H1 (cell line): ENCODE results near the gene NRIP3. TPM values are rescaled to one million over a fixed set of nuclear protein-coding genes. Genes with fewer than 3 reads are reported as not detected.

ENCODE experiments used
- GTF2F1 ChIP-seq: IDR thresholded peaks from 2 replicates; pipeline ENCODE4 v1.6.1; 2012; ENCODE audit warnings: low read depth, low read length, improper control_type of control experiment, borderline replicate concordance
- KDM4A ChIP-seq: IDR thresholded peaks from one replicate; pipeline ENCODE4 v1.7.1; 2012; ENCODE audit warnings: low read depth, mild to moderate bottlenecking, moderate library complexity, low read length, inconsistent platforms; ENCODE audit not compliant: severe bottlenecking
- POLR2AphosphoS5 ChIP-seq: IDR thresholded peaks from 2 replicates; pipeline ENCODE4 v1.6.1; 2011; ENCODE audit warnings: low read depth, low read length
- RNF2 ChIP-seq: fragments of 200-900, 300-1000 bp; sonication (generic); IDR thresholded peaks from 2 replicates; pipeline ENCODE4 v1.7.1; 2016; ENCODE audit warnings: borderline replicate concordance, low read depth, mild to moderate bottlenecking, antibody characterized with exemption, low read length; ENCODE audit not compliant: poor library complexity, severe bottlenecking; ENCODE audit errors: missing control alignments
- SIRT6 ChIP-seq: IDR thresholded peaks from one replicate; pipeline ENCODE4 v1.7.1; 2012; ENCODE audit warnings: low read length, inconsistent platforms
- SRF ChIP-seq: IDR thresholded peaks from 2 replicates; pipeline ENCODE4 v1.6.1; 2011; ENCODE audit warnings: mild to moderate bottlenecking, low read depth, low read length, moderate library complexity
- TEAD4 ChIP-seq: IDR thresholded peaks from 2 replicates; pipeline ENCODE4 v1.6.1; 2012; ENCODE audit warnings: low read depth, low read length, inconsistent platforms, mixed read lengths
- polyA plus RNA-seq, 7 experiments: library from polyadenylated mRNA; depleted of rRNA in 3 of 7; stranded (reverse) in 5 of 7; unstranded in 2 of 7; fragments of >200 nt in 5 of 7; fragments of 200-250 nt in 2 of 7; gene quantifications; 1 replicate in 5 of 7; 2 replicates in 1 of 7; 4 replicates in 1 of 7; pipeline versions ENCODE4 v1.2.1 to v1.2.3, GENCODE V29; 2011 to 2013; ENCODE audit warnings: missing spikeins in 2 of 7, mixed read lengths in 2 of 7
- total RNA-seq: library from RNA; stranded (reverse); fragmentation: NEBNext Ultra II Directional; extraction: Animal tissue kit (Norgen Biotek cat#: 25700); gene quantifications from 2 replicates; pipeline ENCODE4 v1.2.1, GENCODE V29; 2021

The NRIP3 gene
- total and polyA plus RNA-seq, 2 of the 8 experiments (the other 6 are each of a cell fraction or from before 2014, with no cell fraction given), result 3.9 to 7.1 TPM

DNA sequence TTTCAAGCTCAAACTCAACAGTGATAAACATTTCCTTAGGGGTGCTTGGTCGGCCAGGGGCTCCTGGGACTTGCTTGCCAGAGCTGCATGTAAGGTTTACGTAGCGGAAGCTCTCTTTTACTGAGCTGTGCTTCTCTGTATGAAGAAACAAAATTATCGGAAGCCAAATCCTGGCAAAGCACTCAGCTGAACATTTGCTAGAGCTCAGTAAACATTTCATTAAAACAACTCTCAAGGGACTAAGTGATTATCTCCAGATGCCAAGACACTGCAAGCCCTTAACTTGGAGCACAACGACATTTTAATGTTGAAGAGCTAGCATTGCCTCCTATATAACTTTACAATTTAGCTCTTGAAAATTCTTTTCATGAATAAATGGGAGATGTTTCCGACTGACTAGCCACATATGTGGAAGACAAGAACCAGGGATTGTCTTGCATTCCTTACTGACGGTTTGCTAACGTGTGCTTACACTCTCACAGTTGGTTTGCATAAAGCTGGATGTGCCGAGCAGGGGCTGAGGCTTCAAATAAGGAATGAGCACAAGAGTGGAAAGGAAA, 44.2 kb upstream of the NRIP3 start (continued):
- TF ChIP-seq RNF2 (no peak), KDM4A (no peak), SRF (no peak), SIRT6 (no peak), GTF2F1 (no peak), POLR2AphosphoS5 (no peak), TEAD4 (no peak)
